OCI-LY1 (cell line): ENCODE measurements around the gene C16orf86.

Experiments
- H2AFZ ChIP-seq: fragments of 200-600 bp; sonication (generic), shearing (Covaris generic); 2 replicates; pipeline ENCODE4 v1.6.0; 2014; ENCODE audit warnings: antibody characterized with exemption, mild to moderate bottlenecking, low read length
- H3F3A ChIP-seq: fragments of 200-600 bp; sonication (generic), shearing (Covaris generic); 2 replicates; pipeline ENCODE4 v1.6.0; 2014; ENCODE audit warnings: mild to moderate bottlenecking, antibody characterized with exemption, low read length, moderate library complexity; ENCODE audit not compliant: insufficient read depth
- H3K27ac ChIP-seq: fragments of 200-600 bp; sonication (generic); 2 replicates; pipeline ENCODE4 v1.5.1; 2014; ENCODE audit warnings: low read length, mixed run types, mild to moderate bottlenecking, low read depth; ENCODE audit not compliant: poor library complexity, severe bottlenecking
- H3K27me3 ChIP-seq: fragments of 200-600 bp; sonication (generic); 2 replicates; pipeline ENCODE4 v1.6.0; 2014; ENCODE audit warnings: antibody characterized with exemption, mild to moderate bottlenecking, low read length, moderate library complexity; ENCODE audit not compliant: insufficient read depth
- H3K36me3 ChIP-seq: fragments of 200-600 bp; sonication (generic); 2 replicates; pipeline ENCODE4 v1.6.1; 2014; ENCODE audit warnings: mild to moderate bottlenecking, antibody characterized with exemption, low read length, moderate library complexity, mixed read lengths; ENCODE audit not compliant: insufficient read depth
- H3K4me1 ChIP-seq: fragments of 200-600 bp; sonication (generic); 2 replicates; pipeline ENCODE4 v1.5.1; 2014; ENCODE audit warnings: mild to moderate bottlenecking, low read length, moderate library complexity; ENCODE audit not compliant: insufficient read depth, severe bottlenecking
- H3K4me2 ChIP-seq: fragments of 200-600 bp; sonication (generic), shearing (Covaris generic); 2 replicates; pipeline ENCODE4 v1.6.1; 2014; ENCODE audit warnings: low read length
- H3K4me3 ChIP-seq: fragments of 200-600 bp; sonication (generic); 2 replicates; pipeline ENCODE4 v1.5.1; 2014; ENCODE audit warnings: low read length, low read depth, mild to moderate bottlenecking, mixed read lengths; ENCODE audit not compliant: poor library complexity, severe bottlenecking
- H3K79me2 ChIP-seq: fragments of 200-600 bp; shearing (Covaris generic); 2 replicates; pipeline ENCODE4 v1.6.1; 2016; ENCODE audit warnings: mixed run types, low read length, mixed read lengths; ENCODE audit not compliant: insufficient read depth
- H3K9ac ChIP-seq: fragments of 200-600 bp; sonication (generic), shearing (Covaris generic); 2 replicates; pipeline ENCODE4 v1.6.1; 2014; ENCODE audit warnings: mild to moderate bottlenecking, low read length, mixed read lengths
- H3K9me2 ChIP-seq: fragments of 200-600 bp; sonication (generic), shearing (Covaris generic); 2 replicates; pipeline ENCODE4 v1.6.1; 2014; ENCODE audit warnings: low read depth, mild to moderate bottlenecking, low read length, mixed read lengths
- H3K9me3 ChIP-seq: fragments of 200-600 bp; shearing (Covaris generic); 2 replicates; pipeline ENCODE4 v1.6.1; 2014; ENCODE audit warnings: low read length, mixed read lengths
- H4K20me1 ChIP-seq: fragments of 200-600 bp; sonication (generic), shearing (Covaris generic); 2 replicates; pipeline ENCODE4 v1.6.0; 2016; ENCODE audit warnings: mild to moderate bottlenecking, low read length; ENCODE audit not compliant: insufficient read depth
- CTCF ChIP-seq: fragments of 200-600 bp; sonication (generic), shearing (Covaris generic); IDR thresholded peaks from 2 replicates; pipeline ENCODE4 v1.5.1; 2017; ENCODE audit warnings: mild to moderate bottlenecking, antibody characterized with exemption, low read length, moderate library complexity, mixed read lengths
- EZH2 ChIP-seq: fragments of 200-600 bp; sonication (generic), shearing (Covaris generic); IDR thresholded peaks from 2 replicates; pipeline ENCODE4 v1.8.0; 2017; ENCODE audit warnings: borderline replicate concordance, mixed run types, mild to moderate bottlenecking, antibody characterized with exemption, low read length, moderate library complexity, mixed read lengths

C16orf86 gene

GRCh38 chr16:67704110-67704509 lies 37.5 kb downstream of the C16orf86 start:
- Histone ChIP-seq H3K36me3 (peaks cover 11% of the 10 kb centered on the region), H3K4me3 (no peak overlapping the region), H3K9me3 (no peaks in the 10 kb centered on the region), H3K79me2 (peaks cover 43% of the 10 kb centered on the region), H3K4me1 (peaks cover 9% of the 10 kb centered on the region), H3K9me2 (no peaks in the 10 kb centered on the region), H4K20me1 (no peaks in the 10 kb centered on the region), H3K27me3 (no peaks in the 10 kb centered on the region), H3F3A (no peaks in the 10 kb centered on the region), H2AFZ (no peak overlapping the region), H3K4me2 (no peak overlapping the region), H3K9ac (no peak overlapping the region), H3K27ac (no peak overlapping the region)
- TF ChIP-seq EZH2, result no peak
- TF ChIP-seq CTCF, result no peak

- Histone ChIP-seq H3K27me3 (no peaks in the 10 kb centered on the region), H3K4me2 (no peak overlapping the region), H3F3A (no peaks in the 10 kb centered on the region), H3K36me3 (peaks cover 7% of the 10 kb centered on the region; the same call in 1 of the 2 replicates), H2AFZ (no peak overlapping the region), H4K20me1 (no peaks in the 10 kb centered on the region), H3K9ac (no peak overlapping the region), H3K9me2 (no peaks in the 10 kb centered on the region), H3K4me1 (peaks cover 9% of the 10 kb centered on the region), H3K9me3 (no peaks in the 10 kb centered on the region), H3K27ac (no peak overlapping the region), H3K4me3 (no peak overlapping the region), H3K79me2 (peaks cover 43% of the 10 kb centered on the region)
- TF ChIP-seq EZH2 (no peak), CTCF (no peak)
These were observed 40.6 kb downstream of the C16orf86 start for GRCh38 chr16:67707210-67707609.

GRCh38 chr16:67707790-67708189 lies 41.2 kb downstream of the C16orf86 start:
- no peak overlapping the region for H3K4me2 ChIP-seq
- no peaks in the 10 kb centered on the region for H4K20me1 ChIP-seq
- no peaks in the 10 kb centered on the region for H3K9me3 ChIP-seq
- no peaks in the 10 kb centered on the region for H3K27me3 ChIP-seq
- no peaks in the 10 kb centered on the region for H3F3A ChIP-seq
- H3K79me2 ChIP-seq, result peaks cover 43% of the 10 kb centered on the region
- no peaks in the 10 kb centered on the region for H3K9me2 ChIP-seq
- peaks cover 7% of the 10 kb centered on the region; the same call in 1 of the 2 replicates for H3K36me3 ChIP-seq
- peaks cover 9% of the 10 kb centered on the region for H3K4me1 ChIP-seq
- no peak for TF ChIP-seq EZH2
- no peak for TF ChIP-seq CTCF
- H3K9ac ChIP-seq, result no peak overlapping the region
- H2AFZ ChIP-seq, result no peak overlapping the region
- no peak overlapping the region for H3K27ac ChIP-seq
- H3K4me3 ChIP-seq, result no peak overlapping the region
